NT2/D1 (cell line): ENCODE data around the gene RALGDS.

Experiments used
- DNase-seq: peaks from one replicate; pipeline ENCODE4 v3.0.0-alpha.2; 2011; ENCODE audit warnings: low read depth, low spot score
- H3K27me3 ChIP-seq: 2 replicates; pipeline ENCODE4 v1.6.0; 2011; ENCODE audit warnings: mild to moderate bottlenecking; ENCODE audit not compliant: insufficient read length, insufficient read depth
- H3K36me3 ChIP-seq: 2 replicates; pipeline ENCODE4 v1.6.1; 2011; ENCODE audit warnings: mild to moderate bottlenecking, low read length, mixed read lengths; ENCODE audit not compliant: insufficient read depth, insufficient read length
- H3K4me1 ChIP-seq: 2 replicates; pipeline ENCODE4 v1.5.1; 2011; ENCODE audit not compliant: insufficient read depth, insufficient read length
- H3K4me3 ChIP-seq: 2 replicates; pipeline ENCODE4 v1.5.1; 2011; ENCODE audit warnings: low read depth; ENCODE audit not compliant: insufficient read length
- H3K9ac ChIP-seq: 2 replicates; pipeline ENCODE4 v1.6.0; 2011; ENCODE audit warnings: low read depth; ENCODE audit not compliant: insufficient read length
- H3K9me3 ChIP-seq: 2 replicates; pipeline ENCODE4 v1.5.1; 2011; ENCODE audit warnings: mild to moderate bottlenecking, low read length; ENCODE audit not compliant: insufficient read depth
- SUZ12 ChIP-seq: IDR thresholded peaks from 2 replicates; pipeline ENCODE4 v1.6.1; 2011; ENCODE audit not compliant: insufficient read length, insufficient read depth; ENCODE audit errors: extremely low read depth
- YY1 ChIP-seq: IDR thresholded peaks from 2 replicates; pipeline ENCODE4 v1.6.1; 2011; ENCODE audit not compliant: insufficient read length, insufficient read depth
- ZNF274 ChIP-seq: IDR thresholded peaks from 2 replicates; pipeline ENCODE4 v1.6.1; 2011; ENCODE audit warnings: mild to moderate bottlenecking, low read depth, low read length

Gene RALGDS

DNA sequence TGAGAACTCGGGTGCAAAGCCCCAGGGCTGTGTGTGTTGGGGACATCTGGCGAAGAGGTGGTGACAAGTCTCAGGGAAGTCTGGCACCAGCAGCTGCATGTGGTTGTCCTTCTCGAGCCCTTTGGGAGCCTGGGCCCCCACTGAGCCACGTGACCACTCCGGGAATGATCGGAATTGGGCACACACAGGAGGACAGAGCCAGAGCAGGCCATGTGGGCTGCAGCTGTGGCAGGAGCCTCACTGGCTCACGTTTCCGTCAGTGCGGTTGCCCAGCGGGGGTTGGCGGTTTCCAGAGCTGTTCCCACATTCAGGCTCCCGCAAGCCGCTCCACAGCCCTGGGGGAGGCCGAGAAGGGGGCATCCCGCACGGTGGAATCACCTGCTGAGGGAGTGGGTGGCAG lies 66.1 kb downstream of the RALGDS start:
- H3K4me1 ChIP-seq = peaks cover 16% of the 10 kb centered on the region
- DNase-seq = no peak
- TF ChIP-seq ZNF274 (no peak), YY1 (no peak), SUZ12 (no peak)
- H3K27me3 ChIP-seq = no peaks in the 10 kb centered on the region
- H3K4me3 ChIP-seq = no peak overlapping the region
- no peaks in the 10 kb centered on the region for H3K9me3 ChIP-seq
- H3K36me3 ChIP-seq = peaks cover 91% of the 10 kb centered on the region
- H3K9ac ChIP-seq = no peak overlapping the region

DNA sequence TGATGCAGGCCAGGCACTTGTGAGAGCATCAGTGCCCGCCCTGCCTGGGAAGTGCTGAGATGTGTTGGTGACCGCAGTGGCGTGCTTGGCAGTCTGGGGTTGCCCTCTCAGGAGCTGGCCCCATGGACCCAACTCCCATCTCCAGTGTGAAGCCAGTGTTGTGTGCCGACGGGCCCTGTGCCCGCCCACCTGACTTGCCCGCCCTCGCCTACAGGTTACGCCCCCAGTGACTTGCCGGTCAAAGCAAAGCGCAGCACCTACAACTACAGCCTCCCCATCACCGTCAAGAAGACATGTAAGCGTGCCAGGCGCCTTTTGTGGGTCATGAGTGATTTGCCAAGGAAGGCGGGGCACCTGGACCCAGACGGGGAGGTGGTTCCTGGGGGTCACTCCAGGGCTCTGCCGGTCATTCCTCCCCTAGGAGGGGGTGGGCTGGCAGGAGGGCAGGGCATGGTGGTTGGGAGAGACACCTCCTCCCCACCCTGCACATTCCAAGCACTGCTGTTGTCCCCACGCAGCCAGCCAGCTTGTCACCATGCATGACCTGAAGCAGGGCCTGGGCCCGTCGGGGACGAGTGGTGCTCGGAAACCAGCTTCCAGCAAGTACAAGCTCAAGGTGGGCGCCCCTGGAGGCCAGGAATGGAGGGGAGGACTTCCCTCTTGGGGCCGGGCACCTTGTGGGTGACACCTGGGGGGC lies 66.7 kb downstream of the RALGDS start:
- no peak for TF ChIP-seq ZNF274
- H3K36me3 ChIP-seq = peaks cover 94% of the 10 kb centered on the region
- H3K9ac ChIP-seq = no peak overlapping the region

DNA sequence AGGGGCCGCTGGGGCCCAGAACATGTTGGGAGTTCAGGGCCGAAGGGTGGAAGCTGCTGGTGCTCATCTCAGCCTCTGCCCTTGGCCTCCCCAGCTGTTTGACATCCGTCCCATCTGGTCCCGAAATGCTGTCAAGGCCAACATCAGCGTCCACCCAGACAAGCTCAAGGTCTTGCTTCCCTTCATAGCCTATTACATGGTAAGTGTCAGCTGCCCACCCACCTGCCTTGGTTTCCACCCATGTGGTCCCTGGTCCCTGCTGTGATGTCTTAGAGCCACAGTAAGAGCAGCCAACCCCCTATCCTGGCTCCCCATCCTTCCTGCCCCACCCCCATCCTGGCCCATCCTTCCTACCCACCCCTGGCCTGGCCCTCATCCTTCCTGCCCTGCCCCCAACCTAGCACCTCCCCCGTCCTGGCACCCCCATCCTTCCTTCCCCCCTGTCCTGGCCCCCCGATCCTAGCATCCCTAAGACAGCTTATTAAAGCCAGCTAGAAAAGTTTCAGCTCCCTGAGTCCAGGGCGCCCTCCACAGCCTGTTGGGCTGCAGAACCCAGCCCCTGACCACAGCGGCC lies 69.0 kb downstream of the RALGDS start:
- Histone ChIP-seq H3K36me3 (peaks cover 91% of the 10 kb centered on the region), H3K4me3 (no peak overlapping the region), H3K4me1 (no peaks in the 10 kb centered on the region), H3K27me3 (no peaks in the 10 kb centered on the region), H3K9ac (no peak overlapping the region), H3K9me3 (no peaks in the 10 kb centered on the region)
- TF ChIP-seq ZNF274 (no peak), SUZ12 (no peak), YY1 (no peak)
- no peak for DNase-seq

More for the DNA sequence above, 66.7 kb downstream of the RALGDS start:
- no peak overlapping the region for H3K4me3 ChIP-seq
- H3K27me3 ChIP-seq = no peaks in the 10 kb centered on the region
- H3K4me1 ChIP-seq = peaks cover 11% of the 10 kb centered on the region
- DNase-seq = no peak
- H3K9me3 ChIP-seq = no peaks in the 10 kb centered on the region

DNA sequence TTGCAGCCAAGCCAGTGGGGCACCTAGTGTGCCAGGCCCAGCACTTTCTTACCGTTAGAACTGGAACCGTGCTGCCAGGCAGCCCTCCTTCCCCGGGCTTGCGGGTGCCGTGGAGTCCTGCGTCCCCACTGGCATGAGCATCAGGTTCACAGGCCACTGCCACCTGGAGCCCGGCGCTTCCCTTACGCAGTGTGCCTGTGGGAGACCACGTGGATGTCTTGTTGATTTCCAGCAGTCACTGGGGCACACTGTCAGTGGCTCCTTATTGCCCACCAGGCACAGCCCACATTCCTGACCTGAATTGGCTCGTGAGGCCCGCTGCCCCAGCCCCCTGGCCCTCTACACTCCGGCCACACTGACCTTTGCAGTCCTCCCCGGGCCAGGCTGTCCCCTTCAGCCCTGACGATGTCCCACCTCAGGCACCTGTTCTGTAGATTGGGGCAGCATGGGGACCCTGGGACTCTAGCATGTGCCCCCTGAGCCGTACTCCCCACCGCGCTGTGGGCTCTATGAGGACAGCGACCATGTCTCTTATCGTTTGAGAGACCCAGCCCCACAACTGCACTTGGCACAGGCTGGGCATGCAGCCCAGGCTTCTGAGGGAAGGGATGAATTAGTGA lies 69.6 kb downstream of the RALGDS start:
- peaks cover 91% of the 10 kb centered on the region for H3K36me3 ChIP-seq
- TF ChIP-seq ZNF274 (no peak), SUZ12 (no peak), YY1 (no peak)

DNA sequence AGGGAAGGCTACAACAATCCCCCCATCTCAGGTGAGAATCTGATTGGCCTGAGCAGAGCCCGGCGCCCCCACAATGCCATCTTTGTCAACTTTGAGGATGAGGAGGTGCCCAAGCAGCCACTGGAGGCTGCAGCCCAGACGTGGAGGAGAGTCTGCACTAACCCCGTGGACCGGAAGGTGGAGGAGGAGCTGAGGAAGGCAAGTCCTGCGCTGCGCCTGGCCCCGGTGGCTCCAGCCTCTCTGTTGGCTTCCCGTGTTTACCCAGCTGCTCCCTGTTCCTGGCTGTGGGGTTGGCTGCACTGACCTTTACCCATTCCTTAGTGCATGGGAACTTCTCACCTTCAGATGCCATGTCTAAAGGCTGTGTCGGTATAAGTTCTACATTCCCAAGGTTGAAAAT lies 70.3 kb downstream of the RALGDS start:
- Histone ChIP-seq H3K4me3 (no peak overlapping the region), H3K4me1 (peaks cover 5% of the 10 kb centered on the region), H3K9me3 (no peaks in the 10 kb centered on the region), H3K36me3 (peaks cover 91% of the 10 kb centered on the region), H3K9ac (no peak overlapping the region), H3K27me3 (no peaks in the 10 kb centered on the region)
- no peak for DNase-seq
- TF ChIP-seq SUZ12 (no peak), ZNF274 (no peak), YY1 (no peak)

More for the DNA sequence above, 69.6 kb downstream of the RALGDS start:
- Histone ChIP-seq H3K27me3 (no peaks in the 10 kb centered on the region), H3K4me1 (peaks cover 5% of the 10 kb centered on the region), H3K4me3 (no peak overlapping the region), H3K9ac (no peak overlapping the region), H3K9me3 (no peaks in the 10 kb centered on the region)
- no peak for DNase-seq

DNA sequence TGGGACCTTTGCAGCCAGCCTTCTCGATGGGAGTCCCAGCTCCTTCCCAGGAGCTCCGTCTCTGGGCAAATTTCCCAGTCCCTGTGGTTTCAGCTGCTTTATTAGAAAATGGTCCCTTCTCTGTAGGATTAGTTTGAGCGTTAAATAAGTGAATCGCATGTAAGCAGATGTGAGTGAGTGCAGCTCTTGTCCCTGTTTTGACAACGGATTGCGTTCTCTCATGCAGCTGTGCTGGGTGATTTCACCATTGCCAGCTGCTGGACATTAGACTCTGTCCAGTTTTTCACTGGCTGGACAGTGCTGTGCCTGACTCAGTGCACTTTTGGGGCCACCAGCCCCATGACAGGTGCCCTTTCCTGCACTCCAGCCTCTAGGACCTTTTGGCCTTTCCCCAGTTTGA lies 70.9 kb downstream of the RALGDS start:
- H3K27me3 ChIP-seq = no peaks in the 10 kb centered on the region
- H3K9ac ChIP-seq = no peak overlapping the region
- DNase-seq = no peak
- H3K4me3 ChIP-seq = no peak overlapping the region
- H3K36me3 ChIP-seq = peaks cover 91% of the 10 kb centered on the region
- H3K9me3 ChIP-seq = no peaks in the 10 kb centered on the region
- TF ChIP-seq SUZ12 = no peak
- TF ChIP-seq ZNF274 = no peak
- H3K4me1 ChIP-seq = peaks cover 5% of the 10 kb centered on the region

DNA sequence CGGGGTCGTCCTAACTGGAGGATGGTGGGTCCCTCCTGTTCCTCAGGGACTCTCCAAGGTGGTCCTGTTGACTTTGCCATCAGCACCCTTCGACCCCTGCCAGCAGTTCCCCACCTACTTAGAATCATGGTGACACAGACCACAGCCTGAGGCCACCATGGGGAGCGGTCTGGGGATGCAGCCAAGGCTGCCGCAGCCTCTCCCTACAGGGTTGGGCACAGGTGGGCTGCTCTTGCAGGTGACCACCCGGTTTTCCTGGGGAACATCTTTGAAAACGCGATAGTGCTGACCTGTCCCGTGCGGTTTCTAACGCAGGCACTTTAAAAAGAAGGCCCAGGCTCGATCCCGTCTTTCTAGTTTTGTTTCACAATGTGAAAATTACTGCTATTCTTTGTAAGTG lies 72.0 kb downstream of the RALGDS start:
- Histone ChIP-seq H3K27me3 (no peaks in the 10 kb centered on the region), H3K36me3 (peaks cover 91% of the 10 kb centered on the region), H3K9ac (no peak overlapping the region), H3K9me3 (no peaks in the 10 kb centered on the region), H3K4me3 (no peak overlapping the region), H3K4me1 (peaks cover 5% of the 10 kb centered on the region)
- TF ChIP-seq YY1 (no peak), ZNF274 (no peak), SUZ12 (no peak)
- no peak for DNase-seq
